GM12878 (cell line): ENCODE results near the gene SIL1. TPM values are rescaled to one million over a fixed set of nuclear protein-coding genes. Genes with fewer than 3 reads are reported as not detected.
"Not testable (repeated sequence)": the region's sequence is repeated elsewhere in the genome, so short reads cannot be mapped to it uniquely, and the experiment has no call there.

Experiments
- ATAC-seq: fragments of 200-7000 bp; cut with Tn5 transposase; 3 replicates; pipeline ENCODE4 v1.9.1; 2020; ENCODE audit warnings: mild to moderate bottlenecking, moderate library complexity
- BruUV-seq: library from RNA; stranded (reverse); fragments of 400-500 nt; replicated peaks from 2 replicates; lab custom pipeline; 2021; lab: Mats Ljungman, UMichigan
- CTCF ChIA-PET: fragments of 300-600 bp; sonication (Branson Sonifier 250); formaldehyde crosslinking; extraction: SDS; loops from one replicate; lab custom pipeline; 2021; ENCODE audit warnings: inconsistent platforms; lab: Yijun Ruan, JAX
- POLR2A ChIA-PET: fragments of 350-600 bp; formaldehyde crosslinking; extraction: SDS; loops from one replicate; lab custom pipeline; 2021; ENCODE audit warnings: inconsistent platforms; lab: Charles Lee
- RAD21 ChIA-PET: fragments of 300-600 bp; sonication (Branson Sonifier 250); formaldehyde crosslinking; loops from one replicate; lab custom pipeline; 2023; ENCODE audit warnings: antibody characterized with exemption; ENCODE audit not compliant: unreplicated experiment; lab: Charles Lee
- SMC1A ChIA-PET: fragments of 300-600 bp; sonication (Branson Sonifier 250); formaldehyde crosslinking; loops from one replicate; lab custom pipeline; 2023; ENCODE audit not compliant: unreplicated experiment, uncharacterized antibody; lab: Charles Lee
- DNase-seq: peaks from one replicate; pipeline ENCODE4 v3.0.0-alpha.2; 2011; ENCODE audit warnings: low read depth, low spot score
- FAIRE-seq: peaks from 3 replicates; lab custom pipeline; 2011; peaks lifted over from hg19 to GRCh38; lab: Jason Lieb, UNC
- H2AFZ ChIP-seq: 2 replicates; pipeline ENCODE4 v1.6.0; 2011; ENCODE audit warnings: low read depth, low read length, control low read depth; ENCODE audit not compliant: control insufficient read depth
- H3K27ac ChIP-seq: 2 replicates; pipeline ENCODE4 v1.5.1; 2011; ENCODE audit warnings: control low read depth; ENCODE audit not compliant: control insufficient read depth, insufficient read depth
- H3K27me3 ChIP-seq, 2 experiments: replicated peaks in 1 of 2; 2 replicates each; pipeline versions ENCODE4 v1.6.0 to v1.6.1; 2011; ENCODE audit warnings: low read length in 1 of 2; ENCODE audit not compliant: control insufficient read depth in 2 of 2, insufficient read depth in 2 of 2
- H3K36me3 ChIP-seq, 2 experiments: 2 replicates each; pipeline ENCODE4 v1.5.1; 2011; ENCODE audit warnings: low read length in 1 of 2; ENCODE audit not compliant: control insufficient read depth in 2 of 2, insufficient read depth in 2 of 2
- H3K4me1 ChIP-seq: 2 replicates; pipeline ENCODE4 v1.6.1; 2011; ENCODE audit warnings: mild to moderate bottlenecking, low read length, moderate library complexity, mixed read lengths; ENCODE audit not compliant: control insufficient read depth, insufficient read depth
- H3K4me2 ChIP-seq: 2 replicates; pipeline ENCODE4 v1.6.0; 2011; ENCODE audit warnings: control low read depth; ENCODE audit not compliant: control insufficient read depth, insufficient read depth
- H3K4me3 ChIP-seq: fragments of 200-600 bp; sonication (generic); 2 replicates; pipeline ENCODE4 v1.5.1; 2016
- H3K79me2 ChIP-seq: 2 replicates; pipeline ENCODE4 v1.6.0; 2011; ENCODE audit warnings: low read length; ENCODE audit not compliant: control insufficient read depth, insufficient read depth
- H3K9ac ChIP-seq: 2 replicates; pipeline ENCODE4 v1.8.0; 2011; ENCODE audit warnings: low read length, control low read depth, mixed read lengths; ENCODE audit not compliant: control insufficient read depth, insufficient read depth
- H3K9me3 ChIP-seq: replicated peaks from 3 replicates; pipeline ENCODE4 v1.5.1; 2011; ENCODE audit warnings: mild to moderate bottlenecking, low read length; ENCODE audit not compliant: control insufficient read depth, insufficient read depth
- H4K20me1 ChIP-seq: 2 replicates; pipeline ENCODE4 v1.6.0; 2011; ENCODE audit not compliant: control insufficient read depth, insufficient read depth
- EED ChIP-seq: sonication (generic); IDR thresholded peaks from 2 replicates; pipeline ENCODE4 v1.6.1; 2016; ENCODE audit warnings: antibody characterized with exemption, low read depth
- SKIL ChIP-seq: fragments of 450-650 bp; IDR thresholded peaks from 2 replicates; pipeline ENCODE4 v1.6.1; 2017; ENCODE audit warnings: mild to moderate bottlenecking, low read depth, inconsistent platforms; ENCODE audit not compliant: poor library complexity, severe bottlenecking
- SMAD1 ChIP-seq: fragments of 450-650 bp; IDR thresholded peaks from 2 replicates; pipeline ENCODE4 v1.6.1; 2018; ENCODE audit warnings: mild to moderate bottlenecking, low read depth; ENCODE audit not compliant: partially characterized antibody
- WGBS: methylation state at CpG from one replicate; pipeline ENCODE4 v1.1.6; 2016; ENCODE audit warnings: low lambda C conversion rate; ENCODE audit not compliant: insufficient replicate concordance, insufficient coverage; ENCODE audit errors: missing lambda C conversion rate; 5-methylcytosine and 5-hydroxymethylcytosine counted together
- in situ Hi-C: fragments of 300-500 bp; cut with MboI; formaldehyde crosslinking; loops from 9 replicates; pipeline ENCODE4 v1.14.3; 2018; ENCODE audit warnings: mixed read lengths
- intact Hi-C: fragments of 100-400 bp; cut with micrococcal nuclease; formaldehyde crosslinking; loops from one replicate; pipeline ENCODE4 v1.14.2; 2022; ENCODE audit not compliant: unreplicated experiment
- polyA plus RNA-seq, 11 experiments: library from polyadenylated mRNA; depleted of rRNA in 4 of 11; unstranded in 6 of 11; stranded (reverse) in 5 of 11; fragments of >200 nt; fragmentation: Nextera tagmentation in 4 of 11; fragmentation: Illumina TruSeq in 1 of 11; extraction: Ambion mirVana in 4 of 11; extraction: Trizol in 1 of 11; gene quantifications; 1 replicate in 1 of 11; 2 replicates in 10 of 11; pipeline versions ENCODE4 v1.2.1 to v1.2.3, GENCODE V29; 2011 to 2016; ENCODE audit warnings: inconsistent platforms in 2 of 11, missing spikeins in 2 of 11, low read depth in 1 of 11
- total RNA-seq, 4 experiments: library from RNA; depleted of rRNA in 3 of 4; stranded (reverse); fragments of >200 nt in 3 of 4; fragmentation: Illumina TruSeq in 1 of 4; extraction: Trizol in 1 of 4; gene quantifications; 2 replicates each; pipeline versions ENCODE4 v1.2.1 to v1.2.3, GENCODE V29; 2013 to 2021

SIL1 gene
- total and polyA plus RNA-seq, 10 of the 15 experiments (the other 5 are each of a cell fraction or from before 2014, with no cell fraction given), result 4.1 to 49.8 (median 29.4) TPM

- intact Hi-C loops, BruUV-seq, FAIRE-seq, H3K9me3 ChIP-seq, H4K20me1 ChIP-seq, H3K27ac ChIP-seq, DNase-seq, H3K27me3 ChIP-seq, in situ Hi-C loops, H2AFZ ChIP-seq, H3K4me2 ChIP-seq, H3K36me3 ChIP-seq, H3K9ac ChIP-seq, ATAC-seq, H3K4me3 ChIP-seq: not testable (repeated sequence)
- POLR2A ChIA-PET, result interaction anchor here (0.7 to 1.0 kb wide), 3 partner anchors 14 to 324 kb away, joined by 3 read pairs; partner anchors contain the start of gene SIL1
- peaks cover 42% of the 10 kb centered on the region for H3K4me1 ChIP-seq
- CTCF ChIA-PET, result interaction anchor here (0.6 to 1.9 kb wide), 5 partner anchors 18 to 114 kb away, joined by 3 to 5 read pairs (median 4); partner anchors contain the start of gene SIL1
- SMC1A ChIA-PET, result interaction anchor here (0.8 to 1.8 kb wide), 5 partner anchors 9 to 99 kb away, joined by 3 to 7 read pairs (median 3); no protein-coding TSS in a partner anchor
- RAD21 ChIA-PET, result interaction anchor here (1.0 to 1.2 kb wide), 3 partner anchors 12 to 24 kb away, joined by 3 read pairs; partner anchors contain the start of gene SIL1
- peaks cover 36% of the 10 kb centered on the region for H3K79me2 ChIP-seq
- 90% methylated on average over 8 of the region's 8 CpGs for WGBS
Measured at GRCh38 chr5:139179778-139180513, 18.2 kb downstream of the SIL1 start.

GRCh38 chr5:139178935-139179334 lies 19.2 kb downstream of the SIL1 start:
- Histone ChIP-seq H3K36me3 (no peaks in the 10 kb centered on the region), H3K9ac (no peak overlapping the region), H3K27ac (peak overlapping the region; percentile 35), H3K27me3 (no peaks in the 10 kb centered on the region), H2AFZ (no peak overlapping the region), H4K20me1 (no peaks in the 10 kb centered on the region), H3K4me3 (no peak overlapping the region), H3K4me2 (no peak overlapping the region), H3K9me3 (peaks cover 4% of the 10 kb centered on the region; the same call in 2 of the 3 replicates)
- ATAC-seq (no peak), FAIRE-seq (no peak), DNase-seq (no peak)
- WGBS, result 90% methylated on average over 1 of the region's 1 CpG
- SMC1A ChIA-PET, result interaction anchor here (0.7 to 1.9 kb wide), 9 partner anchors 10 to 539 kb away, joined by 3 to 8 read pairs (median 3); no protein-coding TSS in a partner anchor
- RAD21 ChIA-PET, result interaction anchor here (1.1 to 1.2 kb wide), 2 partner anchors 13 to 19 kb away, joined by 3 to 4 read pairs; partner anchors contain the start of gene SIL1
- CTCF ChIA-PET, result interaction anchor here (0.5 to 1.9 kb wide), 4 partner anchors 19 to 72 kb away, joined by 3 to 5 read pairs (median 4); partner anchors contain the start of gene SIL1
- intact Hi-C loops, result no loop called here
- no TSS peak for BruUV-seq
- TF ChIP-seq SKIL (peak; percentile 14), EED (no peak), SMAD1 (peak; percentile 89)
- TF ChIP-seq, all 136 proteins: peak for 2
- H3K4me1 ChIP-seq, result peaks cover 41% of the 10 kb centered on the region
- H3K79me2 ChIP-seq, result peaks cover 29% of the 10 kb centered on the region
- POLR2A ChIA-PET, result interaction anchor here (1.0 to 1.3 kb wide), 5 partner anchors 15 to 229 kb away, joined by 3 to 6 read pairs (median 3); partner anchors contain the start of gene SIL1
- in situ Hi-C loops, result no loop called here
